Activated T-cell treated with anti-CD3 and anti-CD28 coated beads, Interleukin-2, amount 50 U/mL, for 4 hours (primary cell): ENCODE data around the gene ATP2A2. TPM values are rescaled to one million over a fixed set of nuclear protein-coding genes. Genes with fewer than 3 reads are reported as not detected.
"Not testable (repeated sequence)": the region's sequence is repeated elsewhere in the genome, so short reads cannot be mapped to it uniquely, and the experiment has no call there.

Source experiments
- ATAC-seq, 2 donors: fragments of 200-7000 bp; cut with Tn5 transposase; one replicate each; pipeline ENCODE4 v1.10.0; 2021
- DNase-seq: peaks from one replicate; pipeline ENCODE4 v3.0.0-alpha.2; 2020
- H3K27me3 Mint-ChIP-seq: one replicate; pipeline ENCODE4 v1.8.0; 2021; ENCODE audit warnings: low read depth, mixed read lengths
- H3K36me3 Mint-ChIP-seq: one replicate; pipeline ENCODE4 v1.8.0; 2022; ENCODE audit warnings: mixed read lengths; ENCODE audit not compliant: insufficient read depth
- H3K4me1 Mint-ChIP-seq: one replicate; pipeline ENCODE4 v1.8.0; 2021; ENCODE audit warnings: low read depth, mixed read lengths
- H3K4me3 Mint-ChIP-seq: one replicate; pipeline ENCODE4 v1.8.0; 2021; ENCODE audit warnings: mild to moderate bottlenecking, moderate library complexity, mixed read lengths
- H3K9me3 Mint-ChIP-seq: one replicate; pipeline ENCODE4 v1.8.0; 2021; ENCODE audit warnings: mixed read lengths
- total RNA-seq, 3 donors: library from RNA; stranded (reverse); gene quantifications; one replicate each; pipeline ENCODE4 v1.2.1, GENCODE V29; 2021

Gene ATP2A2
- total RNA-seq, 3 donors from 2014 or later, result 240 to 245 (median 241) TPM

DNA sequence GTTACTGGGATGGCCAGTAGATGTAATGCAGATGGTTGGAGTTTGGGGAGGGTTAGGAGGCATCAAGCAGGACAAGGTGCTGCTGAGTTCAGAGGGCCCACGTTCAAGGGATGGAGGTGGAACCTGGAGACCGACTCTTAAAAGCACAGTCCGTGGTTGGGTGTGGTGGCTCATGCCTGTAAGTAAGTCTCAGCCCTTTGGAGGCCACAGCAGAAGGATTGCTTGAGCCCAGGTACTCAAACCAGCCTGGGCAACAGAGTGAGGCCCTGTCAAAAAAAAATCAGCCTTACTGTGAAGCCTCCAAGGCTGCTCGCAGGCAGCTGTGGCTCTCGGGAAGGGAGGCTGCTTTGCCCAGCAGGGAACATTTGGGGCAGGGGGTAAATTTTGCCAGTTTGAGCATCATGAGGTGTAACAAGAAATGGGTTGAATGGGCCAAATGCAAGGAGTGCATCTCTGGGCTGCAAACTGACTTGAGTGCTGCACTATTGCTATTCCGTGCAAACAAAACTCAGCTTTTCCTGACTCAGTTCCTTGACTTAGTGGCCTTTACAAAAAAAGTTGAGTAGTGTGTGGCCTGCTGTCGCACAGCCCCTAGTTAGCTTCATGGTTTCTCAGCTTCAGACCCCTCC, 67.5 kb downstream of the ATP2A2 start:
- Mint-ChIP-seq H3K9me3 (no peaks in the 10 kb centered on the region), H3K4me1 (peaks cover 26% of the 10 kb centered on the region), H3K27me3 (no peaks in the 10 kb centered on the region), H3K36me3 (peaks cover 40% of the 10 kb centered on the region), H3K4me3 (no peak overlapping the region)
- no peak for ATAC-seq
- no peak for DNase-seq

- Mint-ChIP-seq H3K4me1 (peaks cover 30% of the 10 kb centered on the region), H3K36me3 (peaks cover 35% of the 10 kb centered on the region), H3K9me3 (no peaks in the 10 kb centered on the region), H3K4me3 (peak overlapping the region; percentile 52), H3K27me3 (no peaks in the 10 kb centered on the region)
- DNase-seq (no peak), ATAC-seq (peak in 1 of 2 donors; percentile 2)
These were observed 68.0 kb downstream of the ATP2A2 start for GRCh38 chr12:110349096-110349495.

DNA sequence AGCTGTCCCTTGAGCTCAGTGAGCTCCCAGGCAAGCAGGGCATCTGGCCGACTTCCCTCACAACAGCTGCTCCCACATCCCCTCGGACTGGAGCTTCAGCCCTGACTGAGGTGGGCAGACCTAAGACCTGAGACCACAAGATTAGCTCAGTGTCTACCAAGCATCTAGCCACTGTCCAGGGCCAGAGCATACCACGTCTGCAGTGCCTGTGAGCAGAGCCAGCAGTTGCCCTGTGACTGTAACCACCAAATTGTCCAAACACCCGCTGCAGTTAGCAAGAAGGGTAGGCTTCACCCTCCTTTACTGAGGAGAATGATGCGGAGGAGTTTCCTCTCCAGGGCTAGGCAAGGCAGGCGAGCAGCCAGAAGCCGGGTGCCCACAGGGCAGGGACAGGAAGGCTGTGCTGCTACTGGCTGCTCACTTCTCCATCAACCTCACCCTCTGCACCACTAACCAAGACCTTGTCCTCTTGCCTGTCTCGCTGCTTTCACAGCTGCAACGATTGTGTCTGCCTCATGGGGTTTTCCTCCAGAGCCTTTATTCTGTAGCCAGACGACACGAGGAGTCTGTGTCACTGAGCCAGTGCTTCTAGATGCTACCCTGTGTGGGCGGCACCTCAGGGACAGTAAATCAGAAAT, 68.6 kb downstream of the ATP2A2 start:
- ATAC-seq, result peak; percentile 84 to 85
- no peaks in the 10 kb centered on the region for H3K27me3 Mint-ChIP-seq
- H3K4me3 Mint-ChIP-seq, result peak overlapping the region; percentile 52
- H3K9me3 Mint-ChIP-seq, result no peaks in the 10 kb centered on the region
- peaks cover 34% of the 10 kb centered on the region for H3K4me1 Mint-ChIP-seq
- peak; percentile 47 for DNase-seq
- peaks cover 33% of the 10 kb centered on the region for H3K36me3 Mint-ChIP-seq

DNA sequence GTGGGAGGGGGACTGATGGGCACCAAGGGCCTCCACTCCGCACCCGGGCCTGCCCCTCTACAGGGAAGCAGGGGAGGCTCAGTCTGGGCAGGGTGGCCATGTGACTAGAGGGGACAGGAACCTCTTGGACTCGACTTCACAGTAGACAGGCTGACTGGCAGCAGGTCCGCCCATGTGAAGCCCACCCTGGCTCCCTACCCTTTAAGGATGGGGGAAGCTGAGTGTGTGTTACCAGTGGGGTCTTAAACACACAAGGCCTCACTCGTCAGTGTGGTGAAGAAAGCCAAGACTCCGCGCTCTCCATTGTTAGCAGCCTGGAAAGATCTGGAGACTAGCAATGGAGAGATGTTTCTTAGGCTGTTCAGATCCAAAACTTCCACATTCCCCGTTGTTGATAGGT, 70.1 kb downstream of the ATP2A2 start:
- Mint-ChIP-seq H3K9me3 (no peaks in the 10 kb centered on the region), H3K4me3 (no peak overlapping the region), H3K27me3 (no peaks in the 10 kb centered on the region), H3K36me3 (peaks cover 22% of the 10 kb centered on the region), H3K4me1 (peaks cover 40% of the 10 kb centered on the region)
- no peak for ATAC-seq
- no peak for DNase-seq

DNA sequence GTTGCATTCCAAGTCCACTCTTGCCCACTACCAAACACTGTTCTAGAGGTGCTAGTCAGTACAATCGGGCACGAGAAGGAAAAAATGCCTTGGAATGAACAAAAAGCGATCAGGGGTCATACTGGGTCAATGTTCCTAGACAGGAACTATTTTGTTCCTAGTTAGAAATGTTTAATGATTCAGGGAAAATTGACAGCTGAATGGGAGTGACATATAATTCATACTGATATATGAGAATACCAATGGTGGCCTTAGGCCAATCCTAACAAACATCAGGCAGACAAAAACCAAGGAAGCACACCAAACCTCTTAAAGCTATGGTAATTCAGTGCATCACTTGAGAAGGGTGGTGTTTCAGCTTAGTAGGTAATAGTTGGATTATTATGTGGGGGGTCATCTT, 71.4 kb downstream of the ATP2A2 start:
- no peak overlapping the region for H3K4me3 Mint-ChIP-seq
- peaks cover 40% of the 10 kb centered on the region for H3K4me1 Mint-ChIP-seq
- H3K27me3 Mint-ChIP-seq, result no peaks in the 10 kb centered on the region

DNA sequence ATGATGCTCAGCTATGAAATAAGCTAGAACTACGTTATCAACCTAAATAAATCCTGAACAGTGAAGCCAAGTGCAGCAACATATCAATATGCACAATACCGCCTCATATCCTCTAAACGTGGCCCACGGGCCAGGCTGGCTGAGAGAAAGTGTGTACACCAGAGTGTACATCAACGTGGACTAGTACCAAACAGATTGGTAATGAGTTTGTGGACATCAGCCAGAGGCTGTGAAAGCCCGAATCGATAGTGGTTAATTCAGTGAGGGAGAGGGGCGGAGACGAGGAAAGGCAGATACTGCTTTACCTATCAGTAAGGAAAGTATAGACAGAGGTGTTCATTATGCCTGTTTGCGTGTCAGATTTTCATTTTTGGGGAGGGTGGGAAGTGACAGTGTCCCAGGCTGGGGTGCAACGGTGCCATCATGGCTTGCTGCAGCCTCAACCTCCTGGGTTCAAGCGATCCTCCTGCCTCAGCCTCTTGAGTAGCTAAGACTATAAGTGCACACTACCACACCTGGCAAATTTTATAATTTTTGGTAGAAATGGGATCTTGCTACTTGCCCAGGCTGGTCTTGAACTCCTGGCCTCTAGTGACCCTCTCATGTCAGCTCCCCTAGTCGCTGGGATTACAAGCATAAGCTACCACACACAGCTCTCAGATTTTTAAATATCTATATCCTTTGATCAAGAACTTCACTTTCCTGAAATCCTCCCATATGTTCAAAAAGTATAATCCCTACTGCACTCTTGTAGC, 72.3 kb downstream of the ATP2A2 start:
- Mint-ChIP-seq H3K9me3 (no peaks in the 10 kb centered on the region), H3K4me3 (no peak overlapping the region), H3K4me1 (peaks cover 33% of the 10 kb centered on the region), H3K27me3 (no peaks in the 10 kb centered on the region), H3K36me3 (peaks cover 6% of the 10 kb centered on the region)
- DNase-seq (no peak), ATAC-seq (no peak)

More for the DNA sequence above, 71.4 kb downstream of the ATP2A2 start:
- ATAC-seq (no peak), DNase-seq (no peak)
- H3K36me3 Mint-ChIP-seq, result peaks cover 13% of the 10 kb centered on the region
- no peaks in the 10 kb centered on the region for H3K9me3 Mint-ChIP-seq

DNA sequence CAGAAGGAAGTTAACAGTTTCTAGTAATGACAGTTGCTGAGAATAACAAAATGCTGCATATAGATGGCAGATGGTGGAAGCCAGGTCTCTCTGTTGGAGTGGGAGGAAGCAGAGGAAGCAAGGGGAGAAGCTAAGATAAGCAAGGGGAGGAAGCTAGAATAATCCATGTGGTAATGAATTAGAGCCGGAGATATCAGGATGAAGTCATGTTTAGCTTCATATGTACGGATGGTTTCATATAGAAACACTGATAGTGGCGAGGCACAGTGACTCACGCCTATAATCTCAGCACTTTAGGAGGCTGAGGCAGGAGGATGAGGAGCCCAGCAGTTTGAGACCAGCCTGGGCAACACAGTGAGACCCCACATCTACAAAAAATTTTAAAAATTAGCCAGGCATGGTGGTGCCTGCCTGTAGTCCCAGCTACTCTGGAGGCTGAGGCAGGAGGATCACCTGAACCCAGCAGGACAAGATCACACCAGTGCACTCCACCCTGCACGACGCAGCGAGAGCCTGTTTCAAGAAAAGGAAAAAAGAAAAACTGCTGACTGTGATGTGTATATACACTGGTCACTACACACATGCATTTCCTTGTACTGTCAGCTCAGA, 73.2 kb downstream of the ATP2A2 start:
- Mint-ChIP-seq H3K36me3 (peaks cover 4% of the 10 kb centered on the region), H3K9me3 (no peaks in the 10 kb centered on the region), H3K4me1 (peaks cover 25% of the 10 kb centered on the region), H3K27me3 (no peaks in the 10 kb centered on the region), H3K4me3 (no peak overlapping the region)
- ATAC-seq (no peak), DNase-seq (no peak)

DNA sequence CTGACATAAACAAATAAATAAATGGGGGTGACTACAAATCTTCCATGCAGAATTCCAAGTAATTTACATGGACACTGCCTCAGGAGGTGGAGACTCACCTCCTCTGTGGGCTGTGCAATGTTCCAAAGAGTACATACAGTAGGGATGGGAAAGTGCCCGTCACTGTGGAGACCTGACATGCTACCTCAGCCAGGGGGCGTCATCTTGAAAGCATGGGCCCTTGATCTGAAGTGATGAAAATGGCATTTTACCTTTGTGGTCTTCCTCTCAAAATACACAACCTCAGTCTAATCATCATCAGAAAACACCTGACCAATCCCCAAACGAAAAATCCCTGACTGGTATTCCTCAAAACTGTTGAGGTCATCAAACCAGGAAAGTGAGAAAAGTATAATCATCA, 74.0 kb downstream of the ATP2A2 start:
- no peak overlapping the region for H3K4me3 Mint-ChIP-seq
- H3K4me1 Mint-ChIP-seq, result peaks cover 17% of the 10 kb centered on the region
- no peak for DNase-seq
- H3K27me3 Mint-ChIP-seq, result no peaks in the 10 kb centered on the region
- H3K9me3 Mint-ChIP-seq, result no peaks in the 10 kb centered on the region
- peak in 1 of 2 donors; percentile 49 for ATAC-seq
- H3K36me3 Mint-ChIP-seq, result peaks cover 4% of the 10 kb centered on the region

- not testable (repeated sequence) for DNase-seq, H3K27me3 Mint-ChIP-seq, H3K36me3 Mint-ChIP-seq, H3K4me3 Mint-ChIP-seq, ATAC-seq, H3K9me3 Mint-ChIP-seq
- peaks cover 14% of the 10 kb centered on the region for H3K4me1 Mint-ChIP-seq
These were observed 77.5 kb downstream of the ATP2A2 start for GRCh38 chr12:110358384-110359097.

DNA sequence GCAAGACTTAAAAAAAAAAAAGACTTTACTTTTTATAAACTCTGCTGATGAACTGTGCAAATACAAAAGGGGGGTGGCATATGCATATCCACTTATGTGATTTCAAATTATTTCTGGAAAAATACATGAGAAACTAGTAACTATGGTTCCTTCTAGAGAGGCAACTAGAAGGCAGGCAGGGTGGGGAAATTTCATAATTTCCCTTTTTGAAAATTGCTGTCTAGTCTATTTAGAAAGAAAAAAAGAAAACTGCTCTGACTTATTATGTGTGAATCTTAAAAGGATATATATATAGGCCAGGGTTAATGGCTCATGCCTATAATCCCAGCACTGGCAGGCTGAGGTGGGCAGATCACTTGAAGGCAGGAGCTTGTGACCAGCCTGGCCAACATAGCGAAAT, 80.2 kb downstream of the ATP2A2 start:
- DNase-seq (no peak), ATAC-seq (no peak)
- Mint-ChIP-seq H3K4me1 (no peaks in the 10 kb centered on the region), H3K9me3 (no peaks in the 10 kb centered on the region), H3K4me3 (no peak overlapping the region), H3K36me3 (no peaks in the 10 kb centered on the region), H3K27me3 (no peaks in the 10 kb centered on the region)

DNA sequence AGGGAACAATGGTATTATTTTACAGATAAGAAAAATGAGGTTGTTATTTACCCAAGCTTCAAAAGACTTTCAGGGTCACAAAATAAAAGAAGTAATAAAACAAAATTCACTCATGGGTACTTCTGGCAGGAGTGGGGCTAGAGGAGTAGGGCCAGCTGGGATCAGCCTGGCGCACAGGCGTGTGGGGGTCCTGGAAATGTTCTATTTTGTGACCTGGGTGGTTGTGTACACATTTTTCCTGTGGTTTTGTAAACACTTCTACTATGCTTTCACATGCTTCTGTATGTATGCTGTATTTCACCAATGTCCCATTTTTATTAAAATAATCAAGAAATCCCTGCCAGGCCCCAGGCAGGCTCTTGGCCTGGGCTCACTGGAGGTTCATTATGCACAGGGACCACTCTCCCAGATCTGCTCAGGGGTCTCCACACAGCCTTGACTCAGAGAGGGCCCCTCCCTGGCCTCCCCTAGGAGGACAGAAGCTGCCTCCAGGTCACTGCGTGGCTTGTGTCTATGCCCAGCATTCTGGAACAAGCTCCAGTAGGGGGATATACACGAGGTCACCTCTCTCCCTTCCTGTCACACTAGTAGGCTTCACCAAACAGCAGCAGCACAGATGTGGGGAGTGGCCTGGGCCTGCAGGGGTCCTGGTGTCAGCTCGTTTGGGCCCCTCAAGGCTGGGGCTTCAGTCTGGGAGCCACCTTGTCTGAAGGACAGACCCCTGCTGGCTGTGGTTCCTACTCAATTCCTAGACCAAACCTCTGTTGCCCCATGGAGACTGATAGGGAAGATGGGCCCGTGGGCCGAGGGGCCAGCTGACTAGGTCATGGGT, 84.7 kb downstream of the ATP2A2 start:
- Mint-ChIP-seq H3K27me3 (no peaks in the 10 kb centered on the region), H3K36me3 (no peaks in the 10 kb centered on the region), H3K9me3 (no peaks in the 10 kb centered on the region), H3K4me1 (peaks cover 2% of the 10 kb centered on the region), H3K4me3 (no peak overlapping the region)
- DNase-seq (no peak), ATAC-seq (no peak)

DNA sequence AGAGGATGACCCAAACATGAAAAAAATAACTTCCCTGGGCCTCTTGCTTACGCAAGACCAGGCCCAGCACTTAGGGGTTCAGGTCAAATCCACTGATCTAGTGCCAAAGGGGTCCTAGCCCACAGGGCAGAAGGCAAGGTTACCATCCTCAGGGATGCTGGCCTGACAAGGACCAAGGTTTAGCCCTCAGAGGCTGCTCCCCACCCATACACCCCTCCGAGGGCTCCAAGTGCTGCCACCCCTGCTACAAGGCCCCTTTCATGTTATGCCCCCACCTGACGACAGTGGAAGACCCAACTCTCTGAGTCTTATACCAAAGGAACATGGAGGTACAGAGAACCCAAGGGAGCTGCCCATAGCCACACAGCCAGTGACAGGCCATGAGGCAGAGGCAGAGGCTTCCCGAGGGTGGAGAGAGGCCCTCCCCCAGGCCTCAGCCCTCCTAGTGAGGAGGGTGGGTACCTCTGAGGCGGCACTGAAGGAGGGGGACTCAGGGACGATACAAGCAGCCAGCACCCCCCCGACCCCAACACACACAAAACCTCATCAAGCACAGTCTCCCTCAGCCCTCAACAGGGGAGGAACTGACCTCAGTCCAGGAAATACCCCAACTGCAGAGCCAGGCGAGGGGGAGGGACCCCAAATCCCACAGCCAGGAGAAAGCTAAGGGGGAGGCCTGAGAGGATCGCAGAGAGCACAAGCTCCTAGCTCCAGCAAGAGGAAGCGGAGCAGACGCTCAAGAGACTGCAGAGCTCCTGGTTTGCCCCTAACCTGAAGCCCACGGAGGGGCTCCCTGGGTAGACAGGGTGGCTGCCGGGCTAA, 85.5 kb downstream of the ATP2A2 start:
- Mint-ChIP-seq H3K9me3 (no peaks in the 10 kb centered on the region), H3K27me3 (no peaks in the 10 kb centered on the region), H3K36me3 (no peaks in the 10 kb centered on the region), H3K4me1 (peaks cover 2% of the 10 kb centered on the region), H3K4me3 (no peak overlapping the region)
- ATAC-seq (no peak), DNase-seq (no peak)
